ENCODE results near the gene BTBD9. TPM values are rescaled to one million over a fixed set of nuclear protein-coding genes. Genes with fewer than 3 reads are reported as not detected.

The BTBD9 gene
- total RNA-seq, 2 donors from 2014 or later: 30.1 to 45.8 TPM

DNA sequence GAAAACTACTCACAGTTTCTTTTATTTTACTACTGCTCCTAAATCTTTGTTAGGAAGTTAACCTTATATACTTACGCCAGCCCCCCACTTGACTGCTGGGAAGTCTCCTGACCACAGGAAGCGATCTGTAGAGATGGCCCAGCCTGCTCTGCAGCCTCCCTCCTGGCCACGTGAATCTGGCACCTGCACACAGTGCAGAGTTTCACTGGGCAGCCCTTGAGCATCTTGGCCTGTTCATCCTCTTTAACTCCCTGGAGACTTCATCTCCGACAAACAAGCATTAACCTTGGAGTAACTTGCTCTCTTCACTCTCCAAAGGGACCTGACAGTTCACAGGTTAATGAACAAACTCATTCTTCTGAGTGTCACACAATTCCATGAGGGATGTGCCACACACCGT, 294.1 kb downstream of the BTBD9 start:
- H3K36me3 ChIP-seq: no peaks in the 10 kb centered on the region
- no peak overlapping the region for H3K4me3 ChIP-seq
- ATAC-seq (ENCODE audit: insufficient number of reproducible peaks, low FRiP score, low read depth) (no peak), DNase-seq (ENCODE audit: low spot score) (no peak)
- no peak overlapping the region for H3K27ac ChIP-seq
- no peaks in the 10 kb centered on the region for H3K27me3 ChIP-seq (replicated peaks; ENCODE audit: insufficient read depth)
- TF ChIP-seq, protein P1, sequence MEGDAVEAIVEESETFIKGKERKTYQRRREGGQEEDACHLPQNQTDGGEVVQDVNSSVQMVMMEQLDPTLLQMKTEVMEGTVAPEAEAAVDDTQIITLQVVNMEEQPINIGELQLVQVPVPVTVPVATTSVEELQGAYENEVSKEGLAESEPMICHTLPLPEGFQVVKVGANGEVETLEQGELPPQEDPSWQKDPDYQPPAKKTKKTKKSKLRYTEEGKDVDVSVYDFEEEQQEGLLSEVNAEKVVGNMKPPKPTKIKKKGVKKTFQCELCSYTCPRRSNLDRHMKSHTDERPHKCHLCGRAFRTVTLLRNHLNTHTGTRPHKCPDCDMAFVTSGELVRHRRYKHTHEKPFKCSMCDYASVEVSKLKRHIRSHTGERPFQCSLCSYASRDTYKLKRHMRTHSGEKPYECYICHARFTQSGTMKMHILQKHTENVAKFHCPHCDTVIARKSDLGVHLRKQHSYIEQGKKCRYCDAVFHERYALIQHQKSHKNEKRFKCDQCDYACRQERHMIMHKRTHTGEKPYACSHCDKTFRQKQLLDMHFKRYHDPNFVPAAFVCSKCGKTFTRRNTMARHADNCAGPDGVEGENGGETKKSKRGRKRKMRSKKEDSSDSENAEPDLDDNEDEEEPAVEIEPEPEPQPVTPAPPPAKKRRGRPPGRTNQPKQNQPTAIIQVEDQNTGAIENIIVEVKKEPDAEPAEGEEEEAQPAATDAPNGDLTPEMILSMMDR (IDR thresholded peaks at IDR 0.05): no peak
- H3K4me1 ChIP-seq (ENCODE audit: control insufficient read depth in 1 of 2, low read depth in 2 of 2): peaks cover 7 to 10% of the 10 kb centered on the region in 2 donors
- no peaks in the 10 kb centered on the region for H3K9me3 ChIP-seq

DNA sequence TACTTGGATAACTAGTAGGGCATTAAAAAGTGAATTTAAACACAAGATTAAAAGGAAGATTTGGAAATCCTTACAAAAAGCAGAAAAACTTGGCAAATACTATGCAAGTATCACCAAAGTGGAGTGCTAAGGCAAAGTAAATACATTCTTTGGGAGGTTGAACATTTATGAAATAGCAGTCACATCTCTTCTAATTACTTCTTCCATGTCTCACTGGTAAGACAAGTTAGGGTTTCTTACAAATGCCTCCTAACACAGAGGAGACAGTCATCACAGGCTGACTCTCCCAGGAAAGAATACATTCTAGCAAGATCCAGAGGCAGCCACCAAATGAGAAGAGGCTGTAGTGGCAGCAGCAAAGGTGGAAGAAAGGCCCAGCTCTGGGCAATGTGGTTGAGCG, 298.2 kb downstream of the BTBD9 start:
- ATAC-seq (ENCODE audit: insufficient number of reproducible peaks, low FRiP score, low read depth) (no peak), DNase-seq (ENCODE audit: low spot score) (no peak)
- H3K9me3 ChIP-seq: no peaks in the 10 kb centered on the region
- no peaks in the 10 kb centered on the region for H3K4me1 ChIP-seq (ENCODE audit: control insufficient read depth in 1 of 2, low read depth in 2 of 2)
- no peak overlapping the region for H3K4me3 ChIP-seq
- no peak overlapping the region for H3K27ac ChIP-seq
- H3K36me3 ChIP-seq: no peaks in the 10 kb centered on the region
- H3K27me3 ChIP-seq (replicated peaks; ENCODE audit: insufficient read depth): no peaks in the 10 kb centered on the region
- TF ChIP-seq, protein P1 (IDR thresholded peaks at IDR 0.05): no peak

DNA sequence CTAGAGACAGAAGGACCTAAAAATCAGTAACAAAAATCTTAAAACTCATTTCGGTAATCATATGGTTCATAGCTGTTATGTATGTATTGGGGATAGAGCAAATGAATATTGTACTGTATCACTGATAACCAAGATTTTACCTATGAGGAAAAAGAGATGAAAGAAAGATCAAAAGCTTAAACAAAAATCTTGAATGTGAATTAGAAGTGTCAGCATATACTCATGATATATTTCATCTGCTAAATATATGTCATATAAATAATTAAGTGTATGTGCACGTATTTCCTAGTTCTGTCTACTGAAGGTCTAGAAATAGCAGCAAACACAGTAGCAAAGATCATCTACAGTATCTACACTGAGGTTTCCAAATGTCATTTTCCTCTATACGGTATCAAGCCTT, 299.8 kb downstream of the BTBD9 start:
- Histone ChIP-seq H3K27ac (no peak overlapping the region), H3K9me3 (no peaks in the 10 kb centered on the region), H3K27me3 (replicated peaks; ENCODE audit: insufficient read depth) (no peaks in the 10 kb centered on the region), H3K36me3 (no peaks in the 10 kb centered on the region), H3K4me3 (no peak overlapping the region), H3K4me1 (ENCODE audit: control insufficient read depth in 1 of 2, low read depth in 2 of 2) (no peaks in the 10 kb centered on the region)
- TF ChIP-seq, protein P1 (IDR thresholded peaks at IDR 0.05): no peak
- DNase-seq (ENCODE audit: low spot score): no peak
- ATAC-seq (ENCODE audit: insufficient number of reproducible peaks, low FRiP score, low read depth): no peak

DNA sequence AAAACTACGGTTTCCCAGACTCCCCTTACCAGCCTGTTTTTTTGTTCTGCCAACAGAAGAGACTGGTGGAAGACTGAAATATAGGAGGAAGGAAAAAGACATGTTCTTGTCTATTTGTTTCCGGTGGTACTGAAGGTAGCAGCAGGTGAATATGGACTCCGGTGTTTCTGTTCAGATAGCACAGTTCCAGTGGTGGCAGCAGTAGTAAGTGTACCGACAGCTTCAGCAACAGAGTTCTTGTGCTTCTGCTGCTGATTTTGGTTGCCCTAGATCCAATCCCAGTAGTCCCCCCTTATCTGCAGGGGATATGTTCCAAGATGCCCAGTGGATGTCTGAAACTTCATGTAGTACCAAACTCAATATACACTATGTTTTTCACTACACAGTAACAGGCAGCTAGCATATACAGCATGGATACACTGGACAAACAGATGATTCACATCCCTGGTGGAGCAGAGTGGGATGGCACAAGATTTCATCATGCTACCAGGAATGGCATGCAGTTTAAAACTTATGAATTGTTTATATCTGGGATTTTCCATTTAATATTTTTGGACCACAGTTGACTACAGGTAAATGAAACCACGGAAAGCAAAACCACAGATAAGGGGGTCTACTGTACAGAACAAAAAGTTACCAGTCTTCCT, 301.8 kb downstream of the BTBD9 start:
- H3K4me3 ChIP-seq: no peak overlapping the region
- H3K27ac ChIP-seq: no peak overlapping the region
- DNase-seq (ENCODE audit: low spot score): no peak
- no peaks in the 10 kb centered on the region for H3K36me3 ChIP-seq
- no peak for ATAC-seq (ENCODE audit: insufficient number of reproducible peaks, low FRiP score, low read depth)
- H3K4me1 ChIP-seq (ENCODE audit: control insufficient read depth in 1 of 2, low read depth in 2 of 2): no peaks in the 10 kb centered on the region
- no peaks in the 10 kb centered on the region for H3K27me3 ChIP-seq (replicated peaks; ENCODE audit: insufficient read depth)
- TF ChIP-seq, protein P1 (IDR thresholded peaks at IDR 0.05): no peak
- H3K9me3 ChIP-seq: no peaks in the 10 kb centered on the region

DNA sequence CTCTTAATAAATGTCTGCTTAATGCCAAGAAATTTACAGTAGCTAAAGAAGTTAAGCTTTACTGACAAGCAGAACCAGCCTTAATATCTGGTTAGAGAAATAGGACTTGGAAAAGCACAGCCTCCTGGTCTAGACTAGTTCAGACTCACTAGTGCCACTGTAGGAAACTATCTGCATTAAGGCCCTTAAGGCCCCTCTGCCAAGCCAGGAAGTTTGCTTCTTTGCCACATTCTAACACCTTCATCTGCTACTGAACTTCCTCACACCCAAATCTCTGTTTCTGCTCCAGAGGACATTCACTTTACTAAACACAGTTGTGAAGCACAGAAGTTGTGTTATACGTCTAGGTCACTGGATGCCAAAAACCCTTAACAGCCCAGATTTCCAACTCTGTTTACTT, 302.8 kb downstream of the BTBD9 start:
- TF ChIP-seq, protein P1 (IDR thresholded peaks at IDR 0.05): no peak
- DNase-seq (ENCODE audit: low spot score) (no peak), ATAC-seq (ENCODE audit: insufficient number of reproducible peaks, low FRiP score, low read depth) (no peak)
- Histone ChIP-seq H3K27ac (no peak overlapping the region), H3K27me3 (replicated peaks; ENCODE audit: insufficient read depth) (no peaks in the 10 kb centered on the region), H3K4me3 (no peak overlapping the region), H3K9me3 (no peaks in the 10 kb centered on the region), H3K4me1 (ENCODE audit: control insufficient read depth in 1 of 2, low read depth in 2 of 2) (no peaks in the 10 kb centered on the region), H3K36me3 (no peaks in the 10 kb centered on the region)

Data from thoracic aorta (tissue), 2 donors.